Vagina (tissue), 2 donors: ENCODE measurements around the gene SLC17A4. TPM values are rescaled to one million over a fixed set of nuclear protein-coding genes. Genes with fewer than 3 reads are reported as not detected.

Source experiments
- DNase-seq, 2 donors: peaks; one replicate each; pipeline ENCODE4 v3.0.0-alpha.2; 2017; ENCODE audit errors: extremely low spot score in 2 of 2
- H3K27ac ChIP-seq: fragments of 200-600 bp; sonication (generic); one replicate; pipeline ENCODE4 v1.5.1; 2019
- H3K27me3 ChIP-seq: fragments of 200-600 bp; sonication (generic); one replicate; pipeline ENCODE4 v1.5.1; 2019
- H3K36me3 ChIP-seq, 2 donors: fragments of 200-600 bp; sonication (generic); one replicate each; pipeline ENCODE4 v1.5.1; 2017 to 2019
- H3K4me1 ChIP-seq: fragments of 200-600 bp; sonication (generic); one replicate; pipeline ENCODE4 v1.5.1; 2019
- H3K4me3 ChIP-seq, 2 donors: fragments of 200-600 bp; sonication (generic); 1 replicate in 1 of 2; 2 replicates in 1 of 2; pipeline ENCODE4 v1.5.1; 2016 to 2019
- H3K9me3 ChIP-seq: fragments of 200-600 bp; sonication (generic); one replicate; pipeline ENCODE4 v1.5.1; 2019
- CTCF ChIP-seq, 3 experiments: fragments of 450-650 bp in 2 of 3; fragments of 200-600 bp in 1 of 3; sonication (generic) in 1 of 3; IDR thresholded peaks; one replicate each; pipeline ENCODE4 v1.5.1; 2017 to 2019; ENCODE audit warnings: antibody characterized with exemption in 3 of 3, mild to moderate bottlenecking in 2 of 3, moderate library complexity in 2 of 3
- POLR2A ChIP-seq, 2 donors: fragments of 450-650 bp; IDR thresholded peaks; one replicate each; pipeline ENCODE4 v1.6.1; 2017; ENCODE audit warnings: antibody characterized with exemption in 2 of 2, mild to moderate bottlenecking in 2 of 2, moderate library complexity in 2 of 2
- POLR2AphosphoS5 ChIP-seq, 2 donors: sonication (generic); formaldehyde crosslinking; IDR thresholded peaks; one replicate each; pipeline ENCODE4 v1.9.0; 2017; ENCODE audit warnings: antibody characterized with exemption in 2 of 2, mild to moderate bottlenecking in 2 of 2, low read depth in 1 of 2; ENCODE audit not compliant: insufficient read depth in 1 of 2
- intact Hi-C: fragments of 100-400 bp; cut with DNase I; formaldehyde crosslinking; loops from one replicate; pipeline ENCODE4 v1.15.1; 2023
- total RNA-seq: library from RNA; depleted of rRNA; stranded (reverse); fragments of >200 nt; gene quantifications from one replicate; pipeline ENCODE4 v1.2.3, GENCODE V29; 2016

The SLC17A4 gene
- total RNA-seq, 1 donor from 2014 or later: not detected

GRCh38 chr6:25821341-25821740 lies 66.8 kb downstream of the SLC17A4 start:
- intact Hi-C loops: no loop called here
- no peak for TF ChIP-seq POLR2A (IDR thresholded peaks at IDR 0.05)
- TF ChIP-seq POLR2AphosphoS5 (IDR thresholded peaks at IDR 0.05; ENCODE audit: insufficient read depth in 1 of 2, low read depth in 1 of 2): no peak
- TF ChIP-seq CTCF (IDR thresholded peaks at IDR 0.05): no peak
- H3K27me3 ChIP-seq: no peaks in the 10 kb centered on the region

DNA sequence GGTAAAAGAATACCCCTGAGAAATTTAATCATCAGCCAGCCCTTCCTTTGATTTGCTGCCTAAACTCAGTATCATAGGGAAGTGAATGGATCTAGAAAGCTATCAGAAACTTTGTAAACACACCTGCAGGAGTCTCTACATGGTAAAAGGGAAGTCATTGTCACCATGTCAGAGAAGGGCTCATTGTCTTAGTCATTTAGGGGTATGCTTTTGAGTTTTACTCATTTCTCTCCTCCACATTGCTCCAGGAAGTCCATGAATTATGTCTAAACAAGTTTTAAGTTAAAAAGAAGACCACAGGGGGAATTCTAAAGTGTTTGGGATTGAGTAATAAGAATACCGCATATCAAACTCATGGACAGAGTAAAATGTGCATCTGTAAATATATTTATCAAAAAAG lies 74.8 kb downstream of the SLC17A4 start:
- no peak for TF ChIP-seq POLR2A (IDR thresholded peaks at IDR 0.05)
- no peak for TF ChIP-seq CTCF (IDR thresholded peaks at IDR 0.05)
- no peak for TF ChIP-seq POLR2AphosphoS5 (IDR thresholded peaks at IDR 0.05; ENCODE audit: insufficient read depth in 1 of 2, low read depth in 1 of 2)
- H3K9me3 ChIP-seq: no peaks in the 10 kb centered on the region
- H3K4me1 ChIP-seq: no peaks in the 10 kb centered on the region
- intact Hi-C loops: no loop called here
- no peak overlapping the region for H3K4me3 ChIP-seq
- no peaks in the 10 kb centered on the region for H3K36me3 ChIP-seq
- H3K27me3 ChIP-seq: no peaks in the 10 kb centered on the region
- DNase-seq: no peak
- H3K27ac ChIP-seq: no peak overlapping the region

More at GRCh38 chr6:25821341-25821740, 66.8 kb downstream of the SLC17A4 start:
- Histone ChIP-seq H3K4me1 (no peaks in the 10 kb centered on the region), H3K4me3 (no peak overlapping the region), H3K9me3 (no peaks in the 10 kb centered on the region), H3K36me3 (no peaks in the 10 kb centered on the region), H3K27ac (no peak overlapping the region)
- DNase-seq: no peak

GRCh38 chr6:25830458-25830857 lies 75.9 kb downstream of the SLC17A4 start:
- H3K27ac ChIP-seq: no peak overlapping the region
- H3K9me3 ChIP-seq: no peaks in the 10 kb centered on the region
- DNase-seq: no peak
- no peaks in the 10 kb centered on the region for H3K36me3 ChIP-seq
- no peaks in the 10 kb centered on the region for H3K4me1 ChIP-seq
- TF ChIP-seq POLR2A (IDR thresholded peaks at IDR 0.05): no peak
- no peak for TF ChIP-seq POLR2AphosphoS5 (IDR thresholded peaks at IDR 0.05; ENCODE audit: insufficient read depth in 1 of 2, low read depth in 1 of 2)
- TF ChIP-seq CTCF (IDR thresholded peaks at IDR 0.05): no peak
- no peaks in the 10 kb centered on the region for H3K27me3 ChIP-seq
- intact Hi-C loops: no loop called here
- no peak overlapping the region for H3K4me3 ChIP-seq

Other genes with a start within 250 kb of the SLC17A4 start
- not detected for gene SCGN, start 102.5 kb upstream of the SLC17A4 start, total RNA-seq
- not detected for gene SLC17A1, start 77.3 kb downstream of the SLC17A4 start, total RNA-seq
- not detected for gene SLC17A3, start 119.5 kb downstream of the SLC17A4 start, total RNA-seq
- gene SLC17A2, start 175.9 kb downstream of the SLC17A4 start, total RNA-seq: not detected
- gene TRIM38, start 208.1 kb downstream of the SLC17A4 start, total RNA-seq: 8.1 TPM